A673 (cell line): ENCODE results near the gene PER2. TPM values are rescaled to one million over a fixed set of nuclear protein-coding genes. Genes with fewer than 3 reads are reported as not detected.
A peak's percentile ranks its signal among the peaks of the same experiment; 100 is the strongest.
"Not testable (repeated sequence)": the region's sequence is repeated elsewhere in the genome, so short reads cannot be mapped to it uniquely, and the experiment has no call there.

ENCODE experiments used
- BruUV-seq: library from RNA; stranded (reverse); fragments of 400-500 nt; replicated peaks from 2 replicates; lab custom pipeline; 2021; lab: Mats Ljungman, UMichigan
- CTCF ChIA-PET: fragments of 300-600 bp; sonication (Branson Sonifier 250); formaldehyde crosslinking; loops from one replicate; lab custom pipeline; 2022; ENCODE audit warnings: antibody characterized with exemption; lab: Charles Lee
- POLR2A ChIA-PET: fragments of 300-600 bp; sonication (Branson Sonifier 250); formaldehyde crosslinking; loops from one replicate; lab custom pipeline; 2022; ENCODE audit warnings: antibody characterized with exemption; ENCODE audit not compliant: low non-redundant PET; lab: Charles Lee
- DNase-seq: peaks from one replicate; pipeline ENCODE4 v3.0.0-alpha.2; 2015; ENCODE audit warnings: low spot score
- H3K27ac ChIP-seq: fragments of 200-600 bp; sonication (generic); 2 replicates; pipeline ENCODE4 v1.5.1; 2016; ENCODE audit warnings: mixed run types, low read depth, mild to moderate bottlenecking, mixed read lengths, antibody characterized with exemption, low read length; ENCODE audit not compliant: poor library complexity, severe bottlenecking
- H3K27me3 ChIP-seq: fragments of 200-600 bp; sonication (generic); replicated peaks from 2 replicates; pipeline ENCODE4 v1.6.1; 2017; ENCODE audit warnings: mixed run types, low read depth, mild to moderate bottlenecking, mixed read lengths, antibody characterized with exemption, low read length; ENCODE audit not compliant: insufficient read depth, poor library complexity
- H3K36me3 ChIP-seq: fragments of 200-600 bp; sonication (generic); 2 replicates; pipeline ENCODE4 v1.6.1; 2016; ENCODE audit warnings: mixed run types, mild to moderate bottlenecking, mixed read lengths, antibody characterized with exemption, low read length; ENCODE audit not compliant: insufficient read depth, poor library complexity, severe bottlenecking
- H3K4me1 ChIP-seq: fragments of 200-600 bp; sonication (generic); 2 replicates; pipeline ENCODE4 v1.6.1; 2017; ENCODE audit warnings: mixed run types, mild to moderate bottlenecking, mixed read lengths, antibody characterized with exemption, low read length; ENCODE audit not compliant: insufficient read depth, poor library complexity, severe bottlenecking
- H3K4me3 ChIP-seq: fragments of 200-600 bp; sonication (generic); 2 replicates; pipeline ENCODE4 v1.5.1; 2016; ENCODE audit warnings: low read depth, mixed run types, mild to moderate bottlenecking, mixed read lengths, low read length; ENCODE audit not compliant: poor library complexity, severe bottlenecking
- H3K9me3 ChIP-seq: fragments of 200-600 bp; sonication (generic); 2 replicates; pipeline ENCODE4 v1.6.1; 2016; ENCODE audit warnings: mixed run types, low read depth, mild to moderate bottlenecking, mixed read lengths, antibody characterized with exemption, low read length; ENCODE audit not compliant: poor library complexity, severe bottlenecking
- EZH2 ChIP-seq: fragments of 200-600 bp; sonication (generic); IDR thresholded peaks from 2 replicates; pipeline ENCODE4 v1.6.1; 2017; ENCODE audit warnings: borderline replicate concordance, low read depth, mild to moderate bottlenecking, mixed read lengths, antibody characterized with exemption, low read length; ENCODE audit not compliant: poor library complexity, severe bottlenecking
- intact Hi-C: fragments of 100-400 bp; cut with micrococcal nuclease; formaldehyde crosslinking; loops from one replicate; pipeline ENCODE4 v1.10.0; 2022; ENCODE audit not compliant: unreplicated experiment
- total RNA-seq: library from RNA; stranded (reverse); gene quantifications from 2 replicates; pipeline ENCODE4 v1.2.3, GENCODE V29; 2021
- TF ChIP-seq, protein P1 (sequence below): fragments of 300-800, 200-600 bp; sonication (generic); conservative IDR thresholded peaks from 2 replicates; pipeline ENCODE4 v1.5.1; 2017; ENCODE audit warnings: low read depth, mild to moderate bottlenecking, antibody characterized with exemption, low read length, moderate library complexity, mixed read lengths

Gene PER2
- total RNA-seq, 1 experiment from 2014 or later = 7.5 TPM

DNA sequence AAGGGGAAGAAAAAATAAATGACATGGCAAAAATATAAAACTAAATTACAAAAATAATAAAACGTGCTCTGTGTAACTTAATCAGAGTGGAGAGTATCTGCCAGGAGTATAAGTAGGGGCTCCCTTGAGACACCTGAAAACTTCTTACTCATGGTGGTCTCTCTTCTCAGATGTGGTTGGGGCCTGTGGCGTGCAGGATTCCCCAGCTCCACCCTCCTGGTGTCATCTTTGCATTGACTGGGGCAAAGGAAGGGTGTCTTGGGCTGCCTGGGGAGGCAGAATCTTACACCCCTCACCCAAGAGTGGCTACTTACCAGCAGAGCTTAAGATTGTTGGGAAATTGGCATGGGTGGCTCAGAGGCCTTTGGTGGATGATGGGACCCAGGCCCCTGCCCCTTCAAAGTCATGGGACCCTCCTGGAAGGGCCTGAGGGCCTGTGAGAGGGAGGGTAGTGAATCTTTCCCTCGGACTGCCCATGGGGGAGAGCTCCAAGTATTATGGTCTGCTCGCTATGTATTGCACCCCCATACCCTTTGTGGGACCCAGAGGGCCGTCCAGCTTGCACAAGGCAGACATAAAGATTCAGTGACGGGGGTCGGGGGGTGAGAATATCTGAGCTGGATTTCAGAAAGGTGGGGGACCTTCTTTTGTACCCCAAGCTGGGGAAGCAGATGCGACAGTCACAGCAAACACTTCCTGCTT, 25.0 kb upstream of the PER2 start:
- ChIA-PET POLR2A (no interaction called here), CTCF (no interaction called here)
- Histone ChIP-seq H3K4me3 (no peak overlapping the region), H3K9me3 (no peaks in the 10 kb centered on the region), H3K27ac (no peak overlapping the region), H3K4me1 (no peaks in the 10 kb centered on the region), H3K36me3 (no peaks in the 10 kb centered on the region), H3K27me3 (no peaks in the 10 kb centered on the region)
- DNase-seq = no peak
- intact Hi-C loops = no loop called here
- no TSS peak for BruUV-seq
- TF ChIP-seq, protein P1, sequence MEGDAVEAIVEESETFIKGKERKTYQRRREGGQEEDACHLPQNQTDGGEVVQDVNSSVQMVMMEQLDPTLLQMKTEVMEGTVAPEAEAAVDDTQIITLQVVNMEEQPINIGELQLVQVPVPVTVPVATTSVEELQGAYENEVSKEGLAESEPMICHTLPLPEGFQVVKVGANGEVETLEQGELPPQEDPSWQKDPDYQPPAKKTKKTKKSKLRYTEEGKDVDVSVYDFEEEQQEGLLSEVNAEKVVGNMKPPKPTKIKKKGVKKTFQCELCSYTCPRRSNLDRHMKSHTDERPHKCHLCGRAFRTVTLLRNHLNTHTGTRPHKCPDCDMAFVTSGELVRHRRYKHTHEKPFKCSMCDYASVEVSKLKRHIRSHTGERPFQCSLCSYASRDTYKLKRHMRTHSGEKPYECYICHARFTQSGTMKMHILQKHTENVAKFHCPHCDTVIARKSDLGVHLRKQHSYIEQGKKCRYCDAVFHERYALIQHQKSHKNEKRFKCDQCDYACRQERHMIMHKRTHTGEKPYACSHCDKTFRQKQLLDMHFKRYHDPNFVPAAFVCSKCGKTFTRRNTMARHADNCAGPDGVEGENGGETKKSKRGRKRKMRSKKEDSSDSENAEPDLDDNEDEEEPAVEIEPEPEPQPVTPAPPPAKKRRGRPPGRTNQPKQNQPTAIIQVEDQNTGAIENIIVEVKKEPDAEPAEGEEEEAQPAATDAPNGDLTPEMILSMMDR = no peak
- no peak for TF ChIP-seq EZH2

DNA sequence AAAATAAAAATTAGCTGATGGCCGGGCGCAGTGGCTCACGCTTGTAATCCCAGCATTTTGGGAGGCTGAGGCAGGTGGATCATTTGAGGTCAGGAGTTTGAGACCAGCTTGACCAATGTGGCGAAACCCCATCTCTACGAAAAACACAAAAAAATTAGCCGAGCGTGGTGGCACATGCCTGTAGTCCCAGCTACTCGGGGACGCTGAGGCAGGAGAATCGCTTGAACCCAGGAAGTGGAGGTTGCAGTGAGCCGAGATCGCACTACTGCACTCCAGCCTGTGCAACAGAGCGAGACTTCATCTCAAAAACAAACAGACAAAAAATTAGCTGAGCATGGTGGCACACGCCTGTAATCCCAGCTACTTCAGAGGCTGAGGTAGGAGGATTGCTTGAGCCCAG, 22.3 kb upstream of the PER2 start:
- intact Hi-C loops, DNase-seq, H3K27me3 ChIP-seq, H3K9me3 ChIP-seq, H3K27ac ChIP-seq, BruUV-seq, H3K36me3 ChIP-seq, POLR2A ChIA-PET, CTCF ChIA-PET, H3K4me3 ChIP-seq, H3K4me1 ChIP-seq: not testable (repeated sequence)

DNA sequence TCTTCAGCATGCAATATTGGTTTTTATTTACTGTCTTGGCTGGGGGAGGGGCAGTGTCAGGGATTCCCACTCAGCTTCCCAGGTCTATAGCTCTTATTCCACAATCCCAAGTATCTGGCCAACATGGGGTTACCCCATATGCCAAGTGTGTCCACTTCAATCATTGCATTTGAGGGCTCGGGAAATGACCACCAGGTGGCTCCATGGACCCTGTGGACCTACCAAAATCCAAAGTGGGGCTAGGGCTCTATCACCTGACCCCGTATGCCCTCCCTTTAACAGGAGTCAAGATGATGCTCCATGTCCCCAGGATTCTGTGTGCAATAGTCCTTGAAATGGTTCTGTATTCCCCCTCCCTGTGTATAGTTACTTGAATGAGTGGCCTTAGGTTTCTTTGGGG, 19.8 kb upstream of the PER2 start:
- no peak overlapping the region for H3K4me3 ChIP-seq
- ChIA-PET POLR2A (no interaction called here), CTCF (no interaction called here)
- no peak overlapping the region for H3K27ac ChIP-seq
- no peaks in the 10 kb centered on the region for H3K4me1 ChIP-seq
- no peaks in the 10 kb centered on the region for H3K36me3 ChIP-seq
- no peaks in the 10 kb centered on the region for H3K27me3 ChIP-seq
- DNase-seq = no peak
- BruUV-seq = no TSS peak
- intact Hi-C loops = no loop called here
- H3K9me3 ChIP-seq = no peaks in the 10 kb centered on the region
- TF ChIP-seq EZH2 = no peak
- TF ChIP-seq, protein P1 = peak; percentile 38

DNA sequence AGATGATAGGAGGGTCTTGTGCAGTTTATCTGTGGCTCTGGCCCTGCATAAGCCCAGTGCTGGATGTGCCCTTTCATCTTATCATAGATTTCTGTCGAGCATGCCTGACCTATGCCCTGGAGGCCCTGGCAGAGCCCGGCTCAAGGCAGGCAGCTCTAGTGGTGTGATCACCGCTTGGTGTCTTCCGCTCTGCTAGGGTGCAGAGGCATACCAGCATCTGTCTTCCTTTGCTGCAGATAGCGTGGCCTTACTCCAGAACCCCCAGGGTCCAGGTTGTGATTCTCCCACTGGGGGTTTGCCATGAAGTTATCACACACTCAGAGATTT, 18.2 kb upstream of the PER2 start:
- H3K36me3 ChIP-seq = no peaks in the 10 kb centered on the region
- H3K4me1 ChIP-seq = no peaks in the 10 kb centered on the region
- no peaks in the 10 kb centered on the region for H3K9me3 ChIP-seq
- TF ChIP-seq, protein P1 = no peak
- no peak for TF ChIP-seq EZH2
- BruUV-seq = no TSS peak
- intact Hi-C loops = no loop called here
- no peak overlapping the region for H3K4me3 ChIP-seq
- CTCF ChIA-PET = no interaction called here
- POLR2A ChIA-PET = no interaction called here
- H3K27me3 ChIP-seq = no peaks in the 10 kb centered on the region
- H3K27ac ChIP-seq = no peak overlapping the region
- DNase-seq = no peak
